BJ (cell line): ENCODE data around the gene MPRIP. TPM values are rescaled to one million over a fixed set of nuclear protein-coding genes. Genes with fewer than 3 reads are reported as not detected.

ENCODE experiments used
- CTCF ChIA-PET: fragments of 350-600 bp; formaldehyde crosslinking; extraction: SDS; loops from one replicate; lab custom pipeline; 2021; ENCODE audit warnings: antibody characterized with exemption, inconsistent platforms; lab: Yijun Ruan, JAX
- POLR2A ChIA-PET: fragments of 300-600 bp; sonication (Branson Sonifier 250); formaldehyde crosslinking; extraction: SDS; loops from one replicate; lab custom pipeline; 2021; ENCODE audit warnings: antibody characterized with exemption; lab: Charles Lee
- DNase-seq: peaks from one replicate; pipeline ENCODE4 v3.0.0-alpha.2; 2011; ENCODE audit warnings: low read depth
- H3K27me3 ChIP-seq: 2 replicates; pipeline ENCODE4 v1.6.0; 2011; ENCODE audit warnings: low read length; ENCODE audit not compliant: control insufficient read depth, insufficient read depth
- H3K36me3 ChIP-seq: 2 replicates; pipeline ENCODE4 v1.5.1; 2011; ENCODE audit warnings: low read length; ENCODE audit not compliant: control insufficient read depth, insufficient read depth
- H3K4me3 ChIP-seq: 2 replicates; pipeline ENCODE4 v1.5.1; 2011; ENCODE audit warnings: low read depth, mild to moderate bottlenecking, control low read depth, low read length
- CTCF ChIP-seq: IDR thresholded peaks from 2 replicates; pipeline ENCODE4 v1.5.1; 2011; ENCODE audit warnings: low read depth, mild to moderate bottlenecking, control low read depth, inconsistent platforms, low read length, moderate library complexity; ENCODE audit not compliant: insufficient read depth
- polyA plus RNA-seq: library from polyadenylated mRNA; depleted of rRNA; stranded (reverse); fragments of >200 nt; gene quantifications from 2 replicates; pipeline ENCODE4 v1.2.3, GENCODE V29; 2011

The MPRIP gene
- polyA plus RNA-seq, 1 experiment: 149 TPM

DNA sequence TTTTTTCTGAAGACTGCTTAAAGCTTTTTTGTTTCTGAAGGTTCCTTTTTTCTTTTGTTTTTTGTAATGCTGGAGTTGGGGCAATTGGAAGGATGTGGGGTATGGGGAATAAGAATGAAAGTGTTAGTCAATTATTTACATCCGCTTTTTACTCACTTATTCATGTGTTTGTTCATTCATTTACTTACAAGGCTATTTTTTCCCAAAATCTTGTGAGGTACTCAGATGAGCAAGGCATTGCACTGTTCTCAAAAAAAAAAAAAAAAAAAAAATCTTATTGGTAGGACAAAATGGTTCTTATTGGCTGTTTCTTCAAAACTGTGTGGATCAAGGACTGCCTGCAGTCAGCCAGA, 108.2 kb downstream of the MPRIP start:
- no peaks in the 10 kb centered on the region for H3K27me3 ChIP-seq
- H3K4me3 ChIP-seq: no peak overlapping the region
- H3K36me3 ChIP-seq: peaks cover 40% of the 10 kb centered on the region
- TF ChIP-seq CTCF: no peak
- CTCF ChIA-PET: interaction anchor here (0.8 kb wide), 1 partner anchor 9 kb away, joined by 3 read pairs; no protein-coding TSS in a partner anchor
- POLR2A ChIA-PET: no interaction called here
- no peak for DNase-seq

DNA sequence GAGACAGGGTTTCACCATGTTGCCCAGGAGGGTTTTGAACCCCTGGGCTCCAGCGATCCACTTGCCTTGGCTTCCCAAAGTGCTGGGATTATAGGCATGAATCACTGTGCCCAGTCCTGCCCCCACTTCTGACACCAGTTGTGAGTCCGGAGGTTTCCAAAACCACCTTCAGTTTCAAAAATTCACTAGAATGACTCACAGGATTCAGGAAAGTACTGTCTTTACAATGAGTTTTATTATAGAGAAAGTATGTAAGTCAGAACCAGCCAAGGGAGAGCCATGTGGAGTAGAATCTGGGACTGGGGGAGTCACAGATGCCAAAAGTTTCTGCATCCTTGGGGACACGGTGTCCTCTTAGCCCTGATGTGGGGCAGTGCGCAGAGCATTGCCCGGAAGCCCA, 108.8 kb downstream of the MPRIP start:
- Histone ChIP-seq H3K27me3 (no peaks in the 10 kb centered on the region), H3K4me3 (no peak overlapping the region), H3K36me3 (peaks cover 41% of the 10 kb centered on the region)
- ChIA-PET POLR2A (no interaction called here), CTCF (interaction anchor here (0.8 kb wide), 1 partner anchor 10 kb away, joined by 3 read pairs; no protein-coding TSS in a partner anchor)
- no peak for TF ChIP-seq CTCF
- DNase-seq: peak; percentile 79

- peak; percentile 2 for DNase-seq
- POLR2A ChIA-PET: no interaction called here
Observed at GRCh38 chr17:17151541-17151940, 109.3 kb downstream of the MPRIP start.

GRCh38 chr17:17151962-17152361, 109.7 kb downstream of the MPRIP start:
- peaks cover 40% of the 10 kb centered on the region for H3K36me3 ChIP-seq
- no peaks in the 10 kb centered on the region for H3K27me3 ChIP-seq
- POLR2A ChIA-PET: no interaction called here
- DNase-seq: peak; percentile 82
- CTCF ChIA-PET: interaction anchor here (0.6 to 1.1 kb wide), 2 partner anchors 10 to 37 kb away, joined by 3 to 4 read pairs; no protein-coding TSS in a partner anchor
- no peak overlapping the region for H3K4me3 ChIP-seq
- TF ChIP-seq CTCF: no peak

More at GRCh38 chr17:17151541-17151940, 109.3 kb downstream of the MPRIP start:
- TF ChIP-seq CTCF: no peak
- Histone ChIP-seq H3K4me3 (no peak overlapping the region), H3K36me3 (peaks cover 39% of the 10 kb centered on the region), H3K27me3 (no peaks in the 10 kb centered on the region)
- CTCF ChIA-PET: interaction anchor here (0.6 to 1.1 kb wide), 2 partner anchors 10 to 37 kb away, joined by 3 to 4 read pairs; no protein-coding TSS in a partner anchor

- Histone ChIP-seq H3K27me3 (no peaks in the 10 kb centered on the region), H3K4me3 (no peak overlapping the region), H3K36me3 (peaks cover 39% of the 10 kb centered on the region)
- TF ChIP-seq CTCF: no peak
- POLR2A ChIA-PET: no interaction called here
- DNase-seq: no peak
- CTCF ChIA-PET: interaction anchor here (0.6 to 1.1 kb wide), 2 partner anchors 11 to 59 kb away, joined by 3 to 4 read pairs; no protein-coding TSS in a partner anchor
Observed at GRCh38 chr17:17152385-17152784, 110.1 kb downstream of the MPRIP start.
